ENCODE results near the gene PODXL2. TPM values are rescaled to one million over a fixed set of nuclear protein-coding genes. Genes with fewer than 3 reads are reported as not detected.

PODXL2 gene
- total RNA-seq, 4 donors from 2014 or later: 3.2 to 8.8 (median 3.7) TPM

DNA sequence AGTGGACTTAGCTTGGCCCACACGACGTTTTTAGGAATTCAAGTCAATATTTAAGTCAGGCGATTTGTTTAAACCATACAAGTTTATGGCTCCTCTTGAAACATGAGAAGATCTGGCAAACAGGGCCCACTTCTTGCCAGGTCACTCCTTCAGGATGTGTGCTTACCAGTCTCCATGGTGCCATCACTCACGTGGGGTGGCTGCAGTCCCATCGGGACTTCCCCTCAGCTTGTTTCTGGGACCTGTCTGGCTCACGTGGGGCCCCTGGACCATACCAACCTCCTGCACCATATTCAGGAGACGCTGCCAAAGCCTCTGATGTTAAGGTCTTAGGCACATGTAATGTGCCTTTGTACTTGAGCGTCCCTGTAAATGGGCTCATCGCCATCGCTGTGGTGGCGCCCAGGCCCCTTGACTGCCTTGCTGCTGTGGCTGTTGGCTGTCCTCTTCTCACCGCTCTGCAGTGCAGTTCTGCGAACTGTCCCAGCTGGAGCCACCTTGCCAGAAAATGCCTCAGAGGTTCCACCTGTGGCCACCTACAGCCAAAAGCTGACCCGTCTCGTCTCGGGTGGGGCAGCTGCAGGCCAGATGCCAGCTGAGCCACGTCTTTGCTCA lies 21.9 kb upstream of the PODXL2 start:
- no peak for TF ChIP-seq CTCF (IDR thresholded peaks at IDR 0.05; ENCODE audit: low read depth)

DNA sequence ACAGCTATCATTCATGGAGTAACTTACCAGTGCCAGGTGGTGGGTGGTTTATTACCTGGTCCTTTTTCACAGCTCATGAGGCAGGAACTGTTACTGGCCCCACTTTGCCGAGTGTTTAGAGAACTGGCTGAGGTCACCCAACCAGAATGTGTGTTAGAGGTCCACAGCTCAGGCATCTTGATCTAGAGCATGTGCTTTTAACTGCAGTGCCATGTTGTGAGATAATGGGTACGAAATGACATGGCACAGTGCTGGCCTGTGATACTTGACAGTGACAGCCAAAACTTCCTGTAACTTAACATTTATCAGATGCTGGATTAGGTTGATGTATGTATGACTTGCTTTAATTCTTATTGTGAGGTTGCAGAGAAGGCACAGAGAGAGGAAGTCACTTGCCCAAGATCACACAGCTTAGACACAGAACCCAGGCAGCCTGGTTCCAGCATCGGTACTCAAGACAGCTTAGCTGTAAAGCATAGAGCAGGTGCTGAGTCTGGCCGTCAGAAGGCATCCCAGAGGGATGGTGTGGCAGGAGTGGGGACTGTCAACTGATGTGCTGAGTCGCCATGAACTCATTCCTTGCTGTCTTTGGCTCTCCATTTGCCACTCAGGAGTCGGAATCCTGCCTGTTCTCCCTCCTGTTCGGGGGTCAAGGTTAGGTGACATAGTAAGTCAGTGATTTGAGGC lies 21.2 kb upstream of the PODXL2 start:
- TF ChIP-seq CTCF (IDR thresholded peaks at IDR 0.05; ENCODE audit: low read depth): no peak

DNA sequence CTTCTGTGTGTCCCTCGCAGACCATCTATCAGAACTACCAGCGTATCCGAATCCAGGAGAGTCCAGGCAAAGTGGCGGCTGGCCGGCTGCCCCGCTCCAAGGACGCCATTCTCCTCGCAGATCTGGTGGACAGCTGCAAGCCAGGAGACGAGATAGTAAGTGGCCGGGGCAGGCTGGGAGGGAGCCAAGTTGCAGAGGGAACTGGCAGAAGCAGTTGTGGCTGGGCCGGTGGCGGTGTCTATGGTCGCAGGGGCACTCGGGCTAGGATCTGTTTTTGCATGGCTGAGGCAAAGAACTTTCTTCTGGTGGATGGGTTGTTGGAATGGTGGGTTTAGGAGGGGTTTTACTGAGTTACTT lies 20.6 kb upstream of the PODXL2 start:
- TF ChIP-seq CTCF (IDR thresholded peaks at IDR 0.05; ENCODE audit: low read depth): no peak

GRCh38 chr3:127610105-127610504 lies 18.9 kb upstream of the PODXL2 start:
- TF ChIP-seq CTCF (IDR thresholded peaks at IDR 0.05; ENCODE audit: low read depth): no peak

DNA sequence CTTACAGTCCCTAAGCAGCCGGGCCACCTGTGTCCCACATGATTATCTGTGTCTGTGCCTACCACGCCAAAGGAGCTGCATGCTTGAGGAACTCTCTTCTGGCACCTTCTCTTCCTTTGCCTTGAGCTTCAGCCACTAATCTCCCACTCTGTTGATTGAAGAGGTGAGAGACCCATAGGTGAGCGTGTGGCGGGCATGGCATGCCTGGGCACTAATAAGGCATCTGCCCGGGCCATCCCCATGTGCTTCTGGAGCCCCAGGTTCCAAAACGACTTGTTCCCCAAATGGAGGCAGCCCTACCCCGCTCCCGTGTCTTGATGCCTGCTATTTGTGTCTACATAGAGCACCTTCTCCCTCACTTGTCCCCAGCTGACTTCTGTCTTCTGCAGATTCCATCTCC lies 17.7 kb upstream of the PODXL2 start:
- TF ChIP-seq CTCF (IDR thresholded peaks at IDR 0.05; ENCODE audit: low read depth): no peak

DNA sequence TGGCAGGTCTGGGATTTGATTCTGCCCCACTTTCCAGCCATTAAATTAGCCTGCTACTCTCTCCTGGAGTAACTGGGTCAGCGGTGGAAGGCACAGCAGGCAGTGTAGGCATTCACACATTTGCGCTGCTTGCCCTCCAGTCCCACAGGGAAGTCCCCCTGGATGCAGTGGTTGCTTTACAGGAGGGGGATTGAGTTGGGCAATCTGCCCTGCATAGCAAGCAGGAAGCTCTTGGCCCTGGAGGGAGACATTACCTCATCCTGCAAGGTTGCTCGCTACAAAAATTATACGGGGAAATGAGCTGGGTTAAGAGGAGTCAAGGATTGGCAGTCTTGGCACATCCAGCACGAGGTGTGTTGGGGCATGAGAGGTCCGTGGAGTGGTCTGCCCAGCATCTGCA lies 16.0 kb upstream of the PODXL2 start:
- TF ChIP-seq CTCF (IDR thresholded peaks at IDR 0.05; ENCODE audit: low read depth): no peak

- TF ChIP-seq CTCF (IDR thresholded peaks at IDR 0.05; ENCODE audit: low read depth): no peak
Observed at GRCh38 chr3:127613406-127613805, 15.6 kb upstream of the PODXL2 start.
